SU-DHL-6 (cell line): Measurements from ENCODE around the gene NTM.

ENCODE experiments used
- CTCF ChIP-seq: fragments of 200-600 bp; sonication (generic); IDR thresholded peaks from one replicate; pipeline ENCODE4 v1.5.1; 2017; ENCODE audit warnings: antibody characterized with exemption, mild to moderate bottlenecking, low read length, moderate library complexity; ENCODE audit not compliant: insufficient read depth, poor library complexity, severe bottlenecking
- EZH2phosphoT487 ChIP-seq: fragments of 200-600 bp; sonication (generic), shearing (Covaris generic); conservative IDR thresholded peaks from 2 replicates; pipeline ENCODE4 v1.6.1; 2018; ENCODE audit warnings: mild to moderate bottlenecking, antibody characterized with exemption, low read length, moderate library complexity, mixed read lengths

GRCh38 chr11:131886201-131886600 lies 515.8 kb downstream of the NTM start:
- TF ChIP-seq CTCF = no peak
- TF ChIP-seq EZH2phosphoT487 = no peak
